ENCODE measurements around the gene RFX3.

The RFX3 gene

GRCh38 chr9:3478549-3478953 is 47.2 kb downstream of the RFX3 start:
- DNase-seq (ENCODE audit: low spot score) (peak; percentile 0), FAIRE-seq (no peak)

DNA sequence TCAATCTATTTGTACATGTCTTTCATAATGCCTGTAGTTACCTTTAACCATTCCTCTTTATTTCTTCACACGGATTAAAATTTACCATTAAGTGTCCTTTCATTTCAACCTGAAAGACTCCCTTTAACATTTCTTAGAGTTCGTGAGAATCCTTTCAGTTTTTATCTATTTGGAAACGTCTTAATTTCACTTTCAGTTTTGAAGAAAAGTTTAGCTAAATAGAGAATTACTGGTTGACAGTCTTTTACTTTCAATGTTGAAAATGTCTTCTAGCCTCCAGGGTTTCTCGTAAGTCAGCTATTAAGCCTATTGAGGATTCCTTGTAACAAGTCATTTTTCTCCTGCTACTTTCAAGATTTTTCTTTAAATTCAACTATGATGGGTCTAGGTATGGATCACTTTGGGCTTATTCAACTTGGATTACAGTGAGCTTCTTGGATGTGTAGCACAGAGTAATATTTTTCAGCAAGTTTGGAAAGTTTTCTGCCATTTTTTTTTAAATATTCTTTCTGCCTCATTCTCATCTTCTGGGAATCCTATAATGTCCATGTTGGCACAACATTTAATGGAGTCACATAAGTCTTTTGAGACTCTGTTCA is 48.5 kb downstream of the RFX3 start:
- no peak for DNase-seq (ENCODE audit: low spot score)
- FAIRE-seq: no peak

DNA sequence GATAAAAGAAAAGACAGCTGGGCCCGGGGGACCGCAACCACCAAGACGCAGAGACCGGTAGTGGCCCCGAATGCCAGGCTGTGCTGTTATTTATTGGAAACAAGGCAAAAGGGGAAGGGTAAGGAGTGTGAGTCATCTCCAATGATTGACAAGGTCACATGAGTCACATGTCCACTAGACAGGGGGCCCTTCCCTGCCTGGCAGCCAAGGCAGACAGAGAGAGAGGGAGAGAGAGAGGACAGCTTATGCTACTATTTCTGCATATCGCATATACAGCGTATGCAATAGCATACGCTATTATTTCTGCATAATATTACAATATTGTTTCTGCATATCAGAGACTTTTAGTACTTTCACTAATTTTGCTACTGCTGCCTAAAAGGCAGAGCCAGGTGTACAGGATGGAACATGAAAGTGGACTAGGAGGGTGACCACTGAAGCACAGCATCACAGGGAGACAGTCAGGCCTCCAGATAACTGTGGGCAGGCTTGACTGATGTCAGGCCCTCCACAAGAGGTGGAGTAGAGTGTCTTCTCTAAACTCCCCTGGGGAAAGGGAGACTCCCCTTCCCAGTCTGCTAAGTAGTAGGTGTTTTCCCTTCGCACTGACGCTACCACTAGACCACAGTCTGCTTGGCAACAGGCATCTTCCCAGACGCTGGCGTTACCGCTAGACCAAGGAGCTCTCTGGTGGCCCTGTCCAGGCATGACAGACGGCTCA is 50.3 kb downstream of the RFX3 start:
- no peak for FAIRE-seq

DNA sequence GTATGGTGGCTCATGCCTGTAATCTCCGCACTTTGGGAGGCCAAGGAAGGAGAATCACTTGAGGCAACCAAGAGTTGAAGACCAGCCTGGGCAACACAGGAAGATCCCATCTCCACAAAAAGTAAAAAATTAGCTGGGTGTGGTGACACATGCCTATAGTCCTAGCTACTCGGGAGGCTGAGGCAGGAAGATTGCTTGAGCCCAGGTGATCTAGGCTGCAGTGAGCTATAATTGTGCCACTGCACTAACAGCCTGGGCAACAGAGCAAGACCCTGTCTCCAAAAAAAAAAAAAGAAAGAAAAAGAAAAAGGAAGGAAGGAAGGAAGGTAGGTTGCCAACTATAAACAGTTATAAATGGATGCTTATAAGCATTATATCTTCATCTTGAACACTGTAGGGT is 51.0 kb downstream of the RFX3 start:
- DNase-seq (ENCODE audit: low spot score) (no peak), FAIRE-seq (no peak)

More for the DNA sequence above, 50.3 kb downstream of the RFX3 start:
- DNase-seq (ENCODE audit: low spot score): no peak

DNA sequence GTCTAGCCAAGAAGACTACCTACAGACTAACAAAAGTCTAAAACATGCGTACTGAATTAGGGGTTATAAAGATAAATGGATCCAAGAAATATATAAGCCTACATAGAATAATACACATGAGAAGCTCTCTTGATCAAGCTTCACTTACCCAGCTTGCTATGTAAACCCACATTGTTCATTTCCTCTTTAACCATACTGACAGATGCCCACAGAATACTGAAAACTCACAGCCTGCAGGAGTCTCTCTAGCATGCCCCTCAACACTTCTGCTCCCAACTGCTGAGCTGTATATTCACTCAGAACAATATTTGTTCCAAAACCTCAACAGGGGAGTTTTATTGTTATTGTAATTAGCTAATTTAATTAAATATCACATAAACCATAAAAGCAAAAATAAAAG is 52.4 kb downstream of the RFX3 start:
- FAIRE-seq: no peak
- DNase-seq (ENCODE audit: low spot score): no peak

DNA sequence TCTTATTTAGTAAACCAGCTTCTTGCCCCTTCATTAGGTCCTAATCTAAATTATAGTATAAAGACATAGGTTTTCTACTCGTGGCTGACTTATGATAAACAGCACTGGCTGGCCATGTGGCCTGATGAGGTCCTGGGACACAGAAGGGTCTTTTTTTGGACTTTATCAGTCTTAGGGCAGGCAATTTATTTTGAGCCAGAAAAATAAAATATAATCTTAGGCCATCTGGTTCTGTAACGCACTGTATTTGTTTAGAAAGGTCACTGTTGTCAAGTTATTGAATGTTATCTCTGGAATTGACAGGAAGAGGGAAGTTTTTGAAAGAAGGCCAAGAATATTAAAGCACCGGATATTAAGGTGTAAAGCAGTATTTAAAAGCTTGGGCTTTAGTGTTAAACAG is 53.9 kb downstream of the RFX3 start:
- DNase-seq (ENCODE audit: low spot score) (no peak), FAIRE-seq (no peak)

DNA sequence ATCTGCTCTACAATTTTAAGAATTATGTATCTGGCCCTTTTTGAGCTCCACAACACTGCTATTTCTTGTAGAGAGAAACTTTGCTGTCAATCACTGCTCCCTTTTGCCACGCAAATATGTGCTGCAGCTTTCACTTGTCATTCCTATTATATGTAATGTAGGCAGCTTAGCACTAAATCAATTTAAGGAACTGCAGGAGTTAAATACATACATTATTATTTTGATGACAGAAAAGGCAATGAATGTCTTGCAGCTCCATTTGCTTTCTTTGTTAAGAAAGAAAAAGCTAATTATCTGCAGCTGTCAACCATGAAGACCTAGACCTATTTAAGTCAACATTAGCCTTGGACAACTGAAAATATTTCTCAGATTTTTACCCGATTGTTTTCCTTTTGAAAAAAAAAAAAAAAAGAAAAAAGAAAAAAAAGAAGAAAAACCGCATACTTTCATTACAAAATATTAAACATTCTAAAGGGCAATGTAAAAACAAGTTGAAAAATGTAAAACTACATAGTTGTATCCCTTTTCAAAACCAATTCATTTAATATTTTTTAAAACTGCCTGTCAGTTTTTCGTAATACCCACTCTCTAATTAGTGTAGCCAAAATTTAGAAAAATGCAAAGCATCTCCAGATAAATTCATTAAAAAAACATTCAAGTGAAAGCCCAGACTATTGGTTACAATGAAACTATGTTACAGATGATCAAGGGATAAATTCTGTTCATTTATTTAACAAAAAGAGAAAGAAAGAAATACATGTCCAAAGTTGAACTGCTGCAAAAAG is 57.2 kb downstream of the RFX3 start:
- FAIRE-seq (no peak), DNase-seq (ENCODE audit: low spot score) (no peak)

DNA sequence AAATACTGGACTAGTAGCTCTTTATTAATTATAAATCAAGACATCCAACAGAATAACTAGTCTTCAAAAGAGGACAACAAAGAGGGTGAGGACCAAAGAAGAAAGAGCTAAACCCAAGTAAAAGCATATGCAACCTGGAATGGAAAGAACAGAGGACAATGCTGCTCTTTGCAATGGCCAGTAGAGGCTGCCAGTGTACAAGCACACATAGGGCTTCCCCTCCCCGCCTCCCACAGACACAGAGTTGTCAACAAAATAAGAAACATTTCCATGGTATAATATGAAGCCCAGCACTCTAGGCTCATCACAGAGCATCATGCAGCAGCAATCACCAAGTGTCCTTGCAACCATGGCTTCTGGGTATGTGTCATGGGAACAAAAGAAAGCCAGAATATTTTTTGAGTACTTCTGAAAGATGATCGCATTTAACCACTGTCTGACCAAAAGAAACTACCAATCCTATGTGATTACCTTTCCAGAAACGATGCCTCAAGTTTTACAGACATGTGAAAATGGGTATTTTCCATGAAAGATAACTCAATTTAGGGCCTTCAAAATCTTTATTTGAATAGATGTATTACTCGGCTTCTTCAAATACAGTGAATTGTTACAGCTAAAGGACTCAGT is 58.1 kb downstream of the RFX3 start:
- FAIRE-seq: no peak
- DNase-seq (ENCODE audit: low spot score): peak; percentile 23

- FAIRE-seq (no peak), DNase-seq (ENCODE audit: low spot score) (no peak)
These were observed 61.7 kb downstream of the RFX3 start for GRCh38 chr9:3464033-3464638.

DNA sequence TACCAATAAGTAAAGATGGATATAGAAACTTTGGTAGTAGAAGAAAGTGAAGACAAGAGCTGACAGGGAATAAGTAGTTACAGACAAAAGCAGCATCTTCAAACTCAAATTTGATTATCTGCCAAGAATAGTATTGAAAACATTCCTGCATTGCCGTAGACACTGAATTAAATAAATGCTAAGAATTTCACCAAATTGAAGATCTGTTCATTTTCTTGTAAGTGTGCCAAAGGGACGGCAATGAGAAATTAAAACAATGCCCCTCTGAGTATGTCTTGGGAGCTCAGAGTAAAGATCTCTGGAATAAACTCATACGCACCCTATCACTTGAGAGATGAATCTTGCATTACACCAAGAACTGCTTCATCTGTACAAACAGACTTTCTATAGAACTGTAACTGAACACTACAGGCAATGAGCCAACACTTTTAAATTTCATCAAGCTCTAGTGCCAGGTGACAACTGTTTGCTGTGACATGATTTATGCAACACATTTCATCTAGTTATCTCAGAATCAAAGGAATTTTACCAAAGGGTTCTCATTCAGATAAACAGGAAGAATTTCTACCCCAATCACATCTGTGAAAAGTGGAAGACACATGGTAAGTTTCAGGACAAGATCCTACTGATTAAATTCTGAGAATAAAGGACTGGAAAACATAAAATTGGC is 66.9 kb downstream of the RFX3 start:
- no peak for DNase-seq (ENCODE audit: low spot score)

GRCh38 chr9:3457175-3457574 is 68.6 kb downstream of the RFX3 start:
- FAIRE-seq: no peak
- no peak for DNase-seq (ENCODE audit: low spot score)

More for the DNA sequence above, 66.9 kb downstream of the RFX3 start:
- FAIRE-seq: no peak

DNA sequence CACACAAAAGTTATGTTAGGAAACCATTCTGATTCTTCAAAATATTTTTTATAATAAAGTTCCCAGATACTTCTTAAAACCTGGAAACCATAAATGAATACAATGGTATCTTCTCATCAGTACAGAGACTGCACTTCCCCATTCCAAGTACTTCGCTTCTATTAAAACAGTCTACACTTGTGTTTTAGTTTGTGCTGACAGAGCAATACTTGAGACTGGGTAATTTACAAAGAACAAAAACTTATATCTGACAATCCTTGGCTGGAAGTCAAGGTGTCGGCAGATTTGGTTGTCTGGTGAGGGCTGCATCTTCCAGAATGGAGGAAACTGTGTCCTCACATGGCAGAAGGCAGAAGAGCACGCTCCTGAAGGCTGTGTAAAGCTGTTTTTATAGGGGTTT is 70.1 kb downstream of the RFX3 start:
- FAIRE-seq (no peak), DNase-seq (ENCODE audit: low spot score) (no peak)

- DNase-seq (ENCODE audit: low spot score) (no peak), FAIRE-seq (no peak)
These were observed 70.7 kb downstream of the RFX3 start for GRCh38 chr9:3455094-3455493.

GRCh38 chr9:3451956-3452355 is 73.8 kb downstream of the RFX3 start:
- FAIRE-seq: no peak
- no peak for DNase-seq (ENCODE audit: low spot score)

- FAIRE-seq (no peak), DNase-seq (ENCODE audit: low spot score) (no peak)
These were observed 78.0 kb downstream of the RFX3 start for GRCh38 chr9:3447788-3448187.

- DNase-seq (ENCODE audit: low spot score) (no peak), FAIRE-seq (no peak)
These were observed 78.7 kb downstream of the RFX3 start for GRCh38 chr9:3447143-3447542.

DNA sequence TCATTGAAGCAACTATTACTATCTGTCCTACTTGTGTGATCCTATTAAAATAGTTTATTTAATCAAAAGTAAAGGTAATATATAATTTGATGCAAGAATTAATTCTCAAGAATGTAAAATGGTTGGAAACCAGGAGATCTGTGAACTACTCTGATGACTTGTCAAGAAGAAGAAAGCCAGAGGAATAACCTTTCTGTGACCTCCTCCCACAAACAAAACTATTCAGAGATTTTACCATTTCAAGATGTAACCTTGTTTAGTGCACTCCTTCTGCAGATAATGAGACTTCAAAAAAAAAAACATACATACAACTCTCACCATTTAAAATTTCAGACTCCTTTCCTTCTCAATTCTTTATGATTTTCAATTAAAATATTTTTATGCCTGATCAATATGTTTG is 79.5 kb downstream of the RFX3 start:
- no peak for DNase-seq (ENCODE audit: low spot score)
- no peak for FAIRE-seq

GRCh38 chr9:3444016-3444415 is 81.8 kb downstream of the RFX3 start:
- DNase-seq (ENCODE audit: low spot score): no peak
- no peak for FAIRE-seq

DNA sequence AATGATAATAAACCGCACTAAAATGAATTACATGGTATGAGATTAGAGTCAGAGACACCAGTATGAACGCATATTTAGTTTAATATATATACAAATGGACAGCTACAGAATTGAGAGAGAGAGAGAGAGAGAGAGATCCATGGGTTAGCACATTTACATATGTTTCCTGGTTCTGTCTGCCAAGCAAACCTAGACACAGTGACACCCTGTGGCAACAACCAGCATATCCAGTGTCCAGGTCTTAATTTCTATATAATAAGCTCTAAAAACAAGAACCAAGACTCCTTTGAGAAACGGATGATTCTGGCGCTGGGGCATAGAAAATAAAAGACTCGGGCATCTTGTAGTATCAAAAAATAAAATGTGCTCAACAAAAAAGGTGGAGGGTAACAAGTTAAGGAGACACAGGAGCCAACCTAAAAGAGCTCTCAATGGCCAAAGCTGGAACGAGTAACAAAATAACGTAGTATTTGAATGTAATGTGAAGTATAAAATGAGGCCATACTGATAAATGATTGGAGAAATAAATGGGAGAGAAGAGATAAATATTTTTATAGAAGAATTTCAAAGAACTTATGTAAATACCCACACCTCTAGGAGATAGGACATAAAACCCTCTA is 84.5 kb downstream of the RFX3 start:
- FAIRE-seq: no peak
- peak; percentile 17 for DNase-seq (ENCODE audit: low spot score)

GRCh38 chr9:3436629-3437420 is 89.0 kb downstream of the RFX3 start:
- DNase-seq (ENCODE audit: low spot score) (no peak), FAIRE-seq (no peak)
